NCI-H2107 treated with DMSO at 0.1 percent for 48 hours (cell line): Measurements from ENCODE around the gene SSR3.
"Not testable (repeated sequence)": the region's sequence is repeated elsewhere in the genome, so short reads cannot be mapped to it uniquely, and the experiment has no call there.

Source experiments
- DNase-seq: peaks from one replicate; lab custom pipeline; 2025; ENCODE audit not compliant: unreplicated experiment; lab: John Stamatoyannopoulos, UW

Gene SSR3

DNA sequence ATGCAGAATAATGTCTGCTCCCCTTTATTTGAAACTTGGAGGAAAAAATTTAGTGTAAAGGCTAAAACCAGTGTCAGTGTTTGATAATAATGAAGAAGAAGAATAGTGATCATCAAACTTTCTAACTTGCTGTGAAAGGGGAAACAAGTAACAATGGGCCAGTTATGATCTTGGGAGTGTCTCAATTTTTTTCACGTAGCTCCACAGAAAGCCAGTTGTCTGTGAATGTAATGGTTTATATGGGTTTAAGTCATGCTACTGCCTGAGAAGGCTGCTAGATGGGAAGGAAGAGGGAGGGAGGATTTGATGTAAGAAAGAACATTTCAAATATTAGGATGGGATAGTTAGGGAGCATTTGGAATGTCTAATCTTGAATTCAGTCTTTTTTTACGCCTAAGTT lies 21.1 kb upstream of the SSR3 start:
- DNase-seq = no peak

DNA sequence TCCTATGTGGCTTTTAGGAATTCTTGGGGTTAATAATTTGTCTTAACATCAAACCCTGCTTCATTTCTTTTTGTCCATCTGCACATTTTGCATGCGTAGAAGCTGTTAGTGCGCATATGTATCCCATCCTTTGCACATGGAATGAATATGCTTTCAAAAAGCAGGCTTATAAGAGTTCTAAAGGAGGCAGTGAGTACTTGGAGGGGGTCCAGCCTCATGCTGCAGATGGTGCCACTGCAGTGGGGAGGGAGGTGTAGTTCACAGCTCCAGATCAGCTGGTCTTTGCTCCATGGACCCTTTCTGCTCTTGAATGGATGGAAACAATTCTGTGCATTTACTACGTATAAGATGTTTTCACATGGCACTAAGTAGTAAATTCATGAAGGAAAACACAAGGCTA lies 20.7 kb upstream of the SSR3 start:
- no peak for DNase-seq

DNA sequence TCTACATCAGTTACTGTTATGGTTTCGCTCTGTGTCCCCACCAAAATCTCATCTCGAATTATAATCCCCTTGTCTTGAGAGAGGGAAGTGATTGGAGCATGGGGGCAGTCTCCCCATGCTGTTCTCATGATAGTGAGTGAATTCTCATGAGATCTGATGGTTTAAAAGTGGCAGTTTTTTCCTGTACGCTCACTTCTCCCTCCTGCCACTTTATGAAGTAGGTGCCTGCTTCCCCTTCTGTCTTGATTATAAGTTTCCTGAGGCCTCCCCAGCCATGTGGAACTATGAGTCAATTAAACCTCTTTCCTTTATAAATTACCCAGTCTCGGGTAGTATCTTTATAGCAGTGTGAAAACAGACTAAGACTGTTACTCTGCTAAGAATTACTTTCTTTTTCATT lies 15.0 kb upstream of the SSR3 start:
- DNase-seq = not testable (repeated sequence)

DNA sequence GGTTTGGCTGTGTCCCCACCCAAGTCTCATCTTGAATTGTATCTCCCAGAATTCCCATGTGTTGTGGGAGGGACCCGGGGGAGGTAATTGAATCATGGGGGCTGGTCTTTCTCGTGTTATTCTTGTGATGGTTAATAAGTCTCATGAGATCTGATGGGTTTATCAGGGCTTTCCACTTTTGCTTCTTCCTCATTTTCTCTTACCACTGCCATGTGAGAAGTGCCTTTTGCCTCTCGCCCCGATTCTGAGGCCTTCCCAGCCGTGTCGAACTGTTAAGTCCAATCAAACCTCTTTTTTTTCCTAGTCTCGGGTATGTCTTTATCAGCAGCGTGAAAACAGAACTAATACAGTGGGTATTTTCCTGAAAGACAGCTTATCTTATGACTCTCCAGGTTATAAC lies 14.1 kb upstream of the SSR3 start:
- DNase-seq = not testable (repeated sequence)

DNA sequence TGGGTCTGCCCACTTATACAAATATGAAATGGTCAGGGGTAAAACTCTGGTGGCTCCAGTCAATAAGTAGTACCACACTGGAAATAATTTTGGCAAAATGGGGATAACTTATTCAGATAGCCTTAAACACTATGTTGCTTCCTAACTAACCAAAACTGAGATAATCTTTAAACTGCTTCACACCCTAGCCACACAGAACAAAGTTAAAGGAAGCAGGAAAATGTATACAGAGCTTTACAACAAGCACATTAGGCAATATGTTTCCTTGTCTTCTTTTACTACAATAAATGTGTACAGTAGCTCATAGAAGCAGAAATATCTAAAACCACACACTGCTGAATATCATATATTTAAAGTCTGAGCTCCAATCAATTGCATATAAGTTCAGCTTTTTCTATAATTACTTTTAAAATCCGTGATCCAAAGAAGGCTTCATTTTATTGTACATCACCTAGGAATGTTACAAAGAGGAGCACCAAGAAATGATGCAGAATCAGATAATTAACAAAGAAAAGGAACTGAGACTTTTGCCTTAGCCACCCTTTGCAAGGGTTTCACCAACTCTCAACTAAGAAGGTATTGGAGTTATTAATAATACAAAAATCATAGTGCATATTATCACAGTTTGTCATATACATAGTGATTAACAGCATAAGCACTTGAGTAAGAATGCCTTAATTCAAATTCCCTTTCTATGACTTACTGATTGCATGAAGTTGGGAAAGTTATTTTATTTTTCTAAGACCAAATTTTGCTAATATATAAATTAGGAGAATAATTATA lies 9.2 kb upstream of the SSR3 start:
- no peak for DNase-seq

DNA sequence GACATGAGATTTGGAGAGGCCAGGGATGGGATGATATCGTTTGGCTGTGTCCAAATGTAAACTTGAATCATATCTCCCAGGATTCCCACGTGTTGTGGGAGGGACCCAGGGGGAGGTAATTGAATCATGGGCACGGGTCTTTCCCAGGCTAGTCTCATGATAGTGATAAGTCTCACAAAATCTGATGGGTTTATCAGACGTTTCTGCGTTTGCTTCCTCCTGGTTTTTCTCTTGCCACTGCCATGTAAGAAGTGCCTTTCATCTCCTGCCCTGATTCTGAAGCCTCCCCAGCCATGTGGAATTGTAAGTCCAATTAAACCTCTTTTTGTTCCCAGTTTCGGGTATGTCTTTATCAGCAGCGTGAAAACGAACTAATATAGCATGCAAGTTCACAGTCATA lies 7.6 kb upstream of the SSR3 start:
- DNase-seq = not testable (repeated sequence)

DNA sequence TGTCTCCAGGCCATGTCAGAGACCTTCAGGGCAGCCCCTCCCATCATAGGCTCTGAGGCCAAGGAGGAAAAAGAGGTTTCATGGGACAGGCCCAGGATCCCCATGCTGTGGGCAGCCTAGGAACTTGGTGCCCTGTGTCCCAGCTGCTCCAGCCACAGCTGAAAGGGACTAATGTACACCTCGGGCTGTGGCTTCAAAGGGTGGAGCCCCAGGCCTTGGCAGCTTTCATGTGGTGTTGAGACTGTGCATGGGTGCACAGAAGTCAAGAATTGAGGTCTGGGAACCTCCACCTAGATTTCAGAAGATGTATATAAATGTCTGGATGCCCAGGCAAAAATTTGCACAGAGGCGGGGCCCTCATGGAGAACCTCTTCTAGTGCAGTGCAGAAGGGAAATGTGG lies 6.6 kb upstream of the SSR3 start:
- no peak for DNase-seq

DNA sequence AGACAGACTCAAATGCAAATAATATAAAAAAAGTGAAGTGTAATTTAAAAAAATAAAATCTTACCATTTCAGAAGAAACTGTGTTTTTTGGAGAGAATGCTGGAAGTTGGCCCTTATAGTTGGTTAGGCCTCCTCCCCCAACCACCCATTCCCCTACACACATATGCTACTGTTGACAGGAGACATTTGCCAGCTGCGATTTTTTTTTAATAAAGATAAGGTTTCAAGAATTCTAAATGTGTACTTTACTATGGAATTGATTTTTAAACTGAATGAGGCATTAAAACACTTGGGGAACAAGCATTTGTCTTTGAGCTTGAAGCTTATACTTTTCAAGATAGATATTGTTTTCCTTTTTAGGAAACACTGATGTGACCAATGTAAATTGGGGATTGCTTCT lies 4.4 kb upstream of the SSR3 start:
- no peak for DNase-seq

DNA sequence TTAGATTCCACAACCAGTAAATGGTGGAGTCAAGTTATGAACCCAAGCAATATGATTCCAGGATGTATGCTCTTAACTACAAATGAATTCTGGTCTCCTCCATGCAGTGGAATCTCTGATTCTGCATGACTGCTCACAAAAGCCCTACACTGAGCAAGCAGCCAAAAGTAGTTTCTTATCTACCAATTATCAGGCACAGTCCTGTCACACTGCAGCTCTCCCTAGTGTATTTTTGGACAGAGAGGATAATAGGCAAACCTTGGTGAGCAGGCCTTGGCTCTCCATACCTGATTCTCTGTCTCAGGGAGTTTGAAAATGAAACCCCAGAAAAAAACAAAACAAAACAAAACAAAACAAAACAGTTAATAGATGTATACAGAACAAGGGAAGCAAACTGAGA lies 3.5 kb upstream of the SSR3 start:
- DNase-seq = no peak

DNA sequence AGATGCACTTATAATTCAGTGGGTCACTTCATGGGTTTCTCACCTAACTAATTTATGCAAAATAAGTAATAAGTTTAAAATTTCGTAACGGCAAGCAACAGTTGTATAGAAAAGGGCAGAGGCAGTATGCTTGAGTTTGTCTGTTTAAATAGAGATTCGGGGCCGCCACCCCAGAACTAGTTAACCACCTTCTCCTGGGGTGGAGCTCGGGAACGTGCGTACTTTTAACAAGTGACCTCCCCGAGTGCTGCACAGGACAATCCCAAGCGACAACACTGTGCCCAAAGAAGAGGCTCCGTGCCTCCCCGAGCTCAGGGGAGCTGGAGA lies 439 bp downstream of the SSR3 start:
- no peak for DNase-seq

DNA sequence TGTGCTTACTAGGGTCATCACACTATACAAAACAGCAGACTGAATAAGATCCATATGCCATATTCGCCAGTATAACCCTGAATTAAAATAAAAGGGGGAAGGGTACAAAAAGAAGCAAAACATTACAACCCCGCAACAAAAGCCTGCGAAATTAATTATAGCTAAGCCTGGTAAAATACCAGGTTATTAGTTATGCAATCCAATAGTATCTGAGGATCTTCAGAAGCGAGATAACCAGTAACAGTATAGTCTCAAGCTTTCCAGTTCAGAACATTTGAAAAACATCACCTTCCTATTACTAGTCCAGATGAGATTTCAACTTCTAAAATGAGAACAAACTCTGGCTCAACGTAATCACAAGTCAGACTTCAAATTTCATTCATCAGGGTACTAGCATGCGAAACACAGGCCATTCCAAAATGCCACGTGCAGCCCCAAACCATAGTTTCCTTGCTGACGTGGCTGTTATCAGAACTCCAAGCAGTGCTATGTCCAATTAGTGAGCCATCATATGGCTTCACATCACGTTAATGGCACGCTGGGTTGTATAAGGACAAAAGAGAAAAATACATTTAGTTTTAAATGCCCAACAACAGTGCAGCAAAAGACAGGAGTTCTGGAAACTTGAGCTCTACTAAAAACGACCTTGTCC lies 1.1 kb downstream of the SSR3 start:
- DNase-seq = no peak

DNA sequence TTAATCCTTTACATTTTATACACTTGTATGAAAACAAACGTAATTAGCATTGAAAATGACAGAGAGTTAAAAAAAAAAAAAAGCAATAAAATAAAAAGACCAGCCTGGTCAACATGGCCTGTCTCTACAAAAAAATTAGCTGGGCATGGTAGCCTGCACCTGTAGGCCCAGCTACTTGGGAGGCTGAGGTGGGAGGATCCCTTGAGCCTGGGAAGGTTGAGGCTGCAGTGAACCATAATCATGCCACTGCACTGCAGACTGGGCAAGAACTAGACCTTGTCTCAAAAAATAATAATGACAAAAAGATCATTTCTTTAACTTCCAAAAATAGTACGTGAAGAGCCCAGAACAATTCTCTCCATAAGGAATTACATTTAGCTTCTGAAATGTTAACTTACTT lies 1.9 kb downstream of the SSR3 start:
- no peak for DNase-seq

DNA sequence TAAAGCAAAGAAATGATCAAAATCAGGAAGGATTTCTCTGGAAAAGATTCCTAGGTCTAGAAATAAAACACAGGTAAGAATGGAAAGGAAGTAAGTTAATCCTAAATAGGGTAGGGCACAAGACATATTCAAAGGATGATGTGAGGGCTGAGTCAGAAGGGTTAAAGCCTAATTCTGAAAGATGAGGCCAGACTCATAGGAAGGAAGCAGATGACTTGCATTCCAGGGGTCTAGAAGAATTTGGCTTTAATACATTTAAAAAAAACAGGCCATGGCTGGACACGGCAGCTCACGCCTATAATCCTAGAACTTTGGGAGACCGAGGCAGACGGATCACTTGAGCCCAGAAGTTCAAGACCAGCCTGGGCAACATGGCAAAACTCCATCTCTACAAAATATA lies 3.2 kb downstream of the SSR3 start:
- no peak for DNase-seq

DNA sequence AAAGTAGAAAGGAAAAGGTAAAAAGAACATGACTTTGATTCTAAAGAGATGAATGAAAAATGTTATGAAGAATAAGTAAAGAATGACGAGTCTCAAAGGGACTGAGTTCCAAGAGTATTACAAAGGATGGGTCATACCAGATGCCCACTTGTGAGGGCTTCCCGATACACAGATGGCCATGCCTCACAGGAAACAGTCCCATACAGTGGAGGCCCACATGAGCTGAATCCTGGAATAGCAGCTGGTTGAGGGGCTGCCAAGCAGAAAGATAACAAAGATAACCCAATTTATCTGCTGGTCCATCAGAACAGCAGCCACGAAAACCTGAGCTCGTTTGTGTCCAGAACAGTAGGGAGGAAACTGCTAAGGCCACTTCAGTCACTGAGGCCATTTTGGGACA lies 3.7 kb downstream of the SSR3 start:
- DNase-seq = no peak

DNA sequence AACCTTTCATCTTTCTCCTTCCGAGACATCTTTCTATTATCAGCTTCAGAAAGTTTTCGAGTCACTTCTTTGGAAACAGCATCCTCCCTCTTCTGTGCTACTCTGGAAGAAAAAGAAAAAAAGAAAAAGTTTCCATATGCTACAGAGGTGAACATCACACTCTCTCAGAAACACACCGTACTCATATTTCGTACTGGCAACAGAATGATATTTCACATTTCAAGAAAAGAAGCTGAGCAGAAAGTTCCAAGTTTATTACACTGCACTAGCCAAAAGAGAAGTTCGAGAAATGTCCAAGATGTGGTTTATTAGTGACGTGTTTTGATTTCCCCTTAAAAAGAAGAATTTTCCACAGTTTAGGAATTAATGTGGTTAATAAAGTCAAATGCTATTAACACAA lies 6.0 kb downstream of the SSR3 start:
- DNase-seq = no peak

DNA sequence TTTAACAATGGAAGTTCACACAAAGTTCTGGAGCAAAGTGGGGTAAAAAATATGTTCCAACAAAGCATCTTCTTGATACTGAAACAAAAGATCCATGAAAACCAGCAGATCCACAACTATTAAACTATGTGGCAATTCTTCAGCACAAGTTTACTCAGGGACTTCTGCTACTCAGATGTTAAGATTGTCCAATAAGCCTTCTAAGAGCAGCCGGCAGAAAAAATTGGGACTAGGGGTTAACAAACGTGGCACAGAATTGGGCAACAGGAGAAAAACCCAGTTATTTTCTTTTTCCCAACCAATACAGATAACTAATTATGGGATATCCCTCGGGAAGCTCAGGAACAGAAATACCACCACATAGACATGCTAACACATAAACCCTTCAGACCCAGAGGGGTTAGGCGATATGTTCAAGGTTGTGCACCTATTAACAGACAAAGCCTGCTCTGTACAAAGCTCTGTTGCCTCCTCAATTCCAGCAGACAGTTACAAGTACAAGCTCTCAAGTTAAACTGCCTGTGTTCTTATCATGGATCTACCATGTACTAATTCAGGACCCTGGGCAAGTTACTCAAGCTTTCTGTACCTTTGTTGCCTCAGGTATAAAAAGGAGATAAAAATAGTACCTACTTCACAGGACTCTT lies 6.8 kb downstream of the SSR3 start:
- no peak for DNase-seq

DNA sequence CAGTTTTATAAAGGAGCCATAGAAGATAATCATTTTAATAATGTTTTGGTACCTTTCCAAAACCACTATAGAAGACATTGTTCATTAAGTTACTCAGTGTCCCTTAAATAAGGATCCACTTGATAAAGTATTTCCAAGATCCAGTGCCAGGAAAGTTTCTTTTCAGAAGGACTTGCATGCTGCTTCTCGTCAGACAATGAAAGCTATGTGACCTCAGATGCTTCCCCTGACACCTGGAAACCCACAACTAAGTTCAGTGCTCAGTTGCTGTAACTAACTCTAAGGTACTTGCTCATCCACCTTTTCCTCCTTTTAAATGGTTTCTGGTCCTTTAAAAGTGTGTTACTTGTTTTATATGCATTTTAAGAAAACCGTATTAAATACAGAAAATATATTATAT lies 7.3 kb downstream of the SSR3 start:
- DNase-seq = no peak

DNA sequence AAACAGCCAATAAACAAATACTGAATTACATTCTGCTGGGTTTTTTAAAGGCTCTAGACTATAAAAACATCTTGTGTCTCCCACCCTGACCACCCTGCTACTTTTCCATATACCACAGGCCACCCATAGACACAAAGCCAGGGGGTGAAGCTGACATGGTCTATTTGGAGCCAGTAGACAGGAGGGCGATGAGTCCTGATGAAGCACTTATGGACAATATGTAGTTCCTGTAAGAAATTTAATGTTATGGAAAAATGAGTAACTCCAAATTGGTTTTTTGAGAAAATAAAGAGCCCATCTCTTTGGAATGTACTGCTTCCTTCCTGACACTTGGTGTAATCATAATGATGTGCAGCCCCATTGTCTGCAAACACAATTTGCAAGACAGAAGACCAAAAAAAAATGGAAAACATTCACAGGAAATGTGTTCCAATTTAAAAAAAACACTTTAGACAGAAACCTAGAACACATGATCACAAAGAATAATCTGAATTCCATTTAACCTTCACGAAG lies 11.8 kb downstream of the SSR3 start:
- no peak for DNase-seq

DNA sequence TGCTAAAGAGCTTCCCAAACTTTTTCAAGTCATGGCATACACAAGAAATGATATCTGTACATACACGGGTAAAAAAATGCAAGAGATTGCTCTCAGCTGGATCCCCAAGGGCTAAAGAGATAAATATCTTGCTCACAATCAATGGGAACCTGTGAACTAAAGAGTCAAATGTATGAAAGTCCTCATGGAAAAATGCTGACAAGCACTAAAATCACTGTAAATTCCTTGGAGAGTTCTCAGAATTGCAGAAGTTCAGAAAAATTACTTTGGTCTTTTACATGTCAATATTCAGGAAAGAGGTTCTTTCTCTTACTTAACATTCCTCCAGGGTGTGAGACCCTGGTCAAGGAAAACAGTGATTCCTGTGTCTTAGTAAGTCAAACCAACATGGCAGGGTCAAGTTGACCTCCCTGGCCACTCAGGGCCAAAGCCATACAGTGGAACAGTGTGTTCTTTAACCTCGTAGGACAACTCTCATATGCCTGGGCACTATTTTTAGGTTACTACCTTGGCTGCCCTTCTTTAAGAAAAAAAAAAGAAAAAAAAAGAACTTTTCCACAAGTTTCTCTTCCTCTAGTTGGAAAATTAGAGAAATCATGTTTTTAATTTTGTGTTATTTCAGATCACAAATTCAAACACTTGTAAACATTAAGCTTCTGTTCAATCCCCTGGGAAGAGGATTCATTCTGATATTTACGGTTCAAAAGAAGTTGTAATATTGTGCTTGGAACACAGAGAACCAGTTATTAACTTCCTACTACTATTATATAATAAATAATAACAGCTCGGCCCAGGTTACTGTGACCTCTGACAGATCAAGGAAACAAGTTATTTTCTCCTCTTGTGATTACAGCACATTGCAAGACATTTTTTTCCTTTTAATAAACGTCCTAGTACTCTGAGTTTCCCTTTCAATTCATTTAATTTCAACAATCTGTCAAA lies 12.5 kb downstream of the SSR3 start:
- DNase-seq = no peak

DNA sequence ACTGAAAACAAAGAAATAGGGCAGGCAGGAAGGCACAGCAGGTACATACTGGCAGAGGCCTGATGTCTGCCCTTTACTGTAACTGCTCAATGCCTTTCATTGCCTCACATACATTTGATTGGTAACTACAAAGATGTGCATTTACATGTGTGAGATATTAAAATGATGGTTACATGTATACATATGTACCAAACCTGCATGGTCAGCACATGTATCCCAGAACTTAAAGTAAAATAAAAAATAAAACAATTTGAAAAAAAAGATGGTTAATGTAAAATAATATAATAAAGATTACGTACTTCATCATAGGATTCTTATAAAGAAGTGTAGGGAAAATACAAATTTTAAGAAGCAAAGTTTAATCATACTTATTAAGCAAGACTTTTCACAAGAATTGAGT lies 15.1 kb downstream of the SSR3 start:
- no peak for DNase-seq

DNA sequence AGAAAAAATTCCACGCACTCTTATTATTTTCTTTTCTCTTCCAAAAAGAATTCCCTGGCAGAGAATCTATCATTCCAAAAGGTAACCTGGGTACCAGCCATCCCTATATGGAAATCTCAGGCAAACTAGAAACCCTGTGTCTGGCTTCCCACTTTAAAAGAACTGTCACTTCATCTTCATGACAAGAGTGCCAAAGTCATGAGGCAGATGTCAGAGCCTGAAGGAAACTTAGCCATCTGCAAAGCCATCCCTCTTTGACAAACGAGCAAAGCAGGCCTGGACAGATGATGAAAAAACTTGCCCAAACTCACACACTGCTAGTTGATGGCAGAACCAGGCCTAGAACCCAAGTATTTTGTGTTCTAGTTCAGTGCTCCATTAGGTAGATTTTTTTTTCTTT lies 15.9 kb downstream of the SSR3 start:
- DNase-seq = no peak
